ENCODE results near the gene STPG1.

DNA sequence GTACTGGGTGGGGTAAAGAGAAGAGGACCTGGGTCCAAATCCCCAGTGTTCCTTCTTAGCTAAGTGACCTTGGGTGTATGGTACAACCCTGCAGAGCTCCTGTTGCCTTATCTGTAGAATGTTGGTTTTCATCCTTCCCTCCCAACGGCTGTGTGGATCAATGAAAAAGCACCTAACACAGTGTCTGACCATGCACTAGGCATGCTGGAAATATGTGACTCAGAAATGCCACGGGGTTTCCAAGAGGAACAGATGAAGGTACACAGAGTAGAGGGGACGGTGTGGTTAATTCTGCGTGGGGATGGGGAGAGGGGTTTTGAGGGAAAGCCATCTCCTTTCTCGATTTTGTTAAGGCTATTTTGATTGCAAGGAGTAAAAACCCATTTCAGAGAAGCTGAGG, 10.6 kb upstream of the STPG1 start:
- TF ChIP-seq CTCF (conservative IDR thresholded peaks at IDR 0.05) (no peak), ZFX (IDR thresholded peaks at IDR 0.05) (no peak)

All from C4-2B (cell line).